SKM-1 (cell line): ENCODE data around the gene NCF4.

Experiments
- DNase-seq: peaks from one replicate; lab custom pipeline; 2025; ENCODE audit not compliant: unreplicated experiment; lab: John Stamatoyannopoulos, UW

The NCF4 gene

DNA sequence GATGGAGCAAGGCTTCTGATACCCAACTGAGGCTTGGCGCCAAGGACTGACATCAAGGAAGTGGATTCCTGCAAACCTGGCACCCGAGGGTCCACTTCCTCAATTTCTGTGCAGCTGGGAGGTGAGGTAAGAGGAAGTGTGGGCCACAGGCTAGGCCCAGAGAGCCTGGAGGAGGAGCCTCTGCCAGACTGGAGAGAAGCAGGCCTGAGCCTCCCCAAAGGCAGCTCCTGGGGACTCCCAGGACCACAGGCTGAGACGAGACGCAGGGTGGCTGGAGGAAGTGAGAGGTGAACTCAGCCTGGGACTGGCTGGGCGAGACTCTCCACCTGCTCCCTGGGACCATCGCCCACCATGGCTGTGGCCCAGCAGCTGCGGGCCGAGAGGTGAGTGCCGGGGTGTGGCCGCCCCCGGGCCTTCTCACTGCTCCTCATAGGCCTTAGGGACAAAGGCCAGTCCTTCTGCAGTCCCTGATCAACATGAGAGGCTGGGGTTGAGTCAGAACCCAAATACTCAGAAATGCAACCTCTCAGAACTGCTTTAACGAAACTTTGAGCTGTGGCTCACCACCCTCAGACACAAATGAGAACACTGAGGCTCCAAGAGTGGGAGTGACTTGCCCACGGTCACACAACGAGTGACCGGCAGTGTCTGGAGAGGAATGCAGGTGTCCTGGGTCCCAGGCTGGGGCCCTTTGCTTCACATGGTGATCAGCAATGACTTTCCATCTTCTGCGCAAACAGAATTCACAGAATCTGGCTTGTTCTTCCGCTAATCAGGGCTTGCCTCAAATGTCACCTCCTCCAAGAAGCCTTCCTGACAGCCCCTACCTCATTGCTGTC lies at the start of gene NCF4:
NCF4 (plus strand) TSS at position 186 of the 839 bp plus-strand sequence; CDS start at position 352, 166 bp downstream.
- peak; percentile 97 for DNase-seq

DNA sequence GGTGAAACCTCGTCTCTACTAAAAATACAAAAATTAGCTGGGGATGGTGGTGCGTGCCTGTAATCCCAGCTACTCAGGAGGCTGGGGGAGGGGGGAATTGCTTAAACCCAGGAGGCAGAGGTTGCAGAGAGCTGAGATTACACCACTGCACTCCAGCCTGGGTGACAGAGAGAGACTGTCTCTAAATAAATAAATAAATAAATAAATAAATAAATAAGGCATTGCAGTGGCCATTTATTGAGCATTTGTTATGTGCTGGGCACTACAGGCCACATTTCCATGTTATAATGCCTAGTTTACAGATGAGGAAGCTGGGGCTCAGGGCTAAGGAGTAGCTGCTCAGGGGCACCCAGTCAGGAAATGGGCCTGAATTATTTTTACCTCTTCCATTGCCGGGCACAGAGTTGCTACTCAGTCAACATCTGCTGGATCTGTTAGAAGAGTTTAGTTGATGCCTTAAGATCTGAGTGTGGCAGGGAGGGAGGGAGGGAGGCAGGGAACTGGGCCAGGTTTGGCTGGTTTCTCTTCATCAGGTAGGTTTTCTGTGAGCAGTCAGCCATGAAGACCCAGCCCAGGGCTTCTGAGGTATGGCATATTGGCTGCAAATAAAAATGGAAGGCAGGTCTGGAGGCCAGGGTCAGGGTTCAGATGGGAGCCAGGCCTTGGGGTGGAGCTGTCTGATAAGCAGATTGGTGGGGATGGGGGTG lies 49.6 kb upstream of the NCF4 start:
- DNase-seq: no peak

DNA sequence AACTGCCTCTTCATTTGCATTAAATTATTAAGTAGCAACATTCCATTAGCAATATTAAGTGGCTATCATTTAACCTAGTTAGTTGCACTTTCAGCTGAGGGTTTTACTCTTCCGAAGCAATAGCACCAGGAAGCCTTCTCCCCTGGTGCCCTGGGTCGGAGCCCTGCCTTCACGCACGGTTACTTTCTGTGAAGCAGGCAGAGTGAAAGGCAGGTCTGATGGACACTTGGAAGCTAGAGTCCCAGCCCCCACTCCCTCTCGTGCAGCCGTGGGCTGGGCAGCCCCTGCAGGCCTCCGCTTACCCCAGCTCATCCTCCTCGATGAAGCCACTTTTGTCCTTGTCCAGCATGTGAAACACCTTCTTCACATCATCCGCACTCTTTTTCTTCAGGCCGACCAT lies 46.0 kb upstream of the NCF4 start:
- DNase-seq: no peak

DNA sequence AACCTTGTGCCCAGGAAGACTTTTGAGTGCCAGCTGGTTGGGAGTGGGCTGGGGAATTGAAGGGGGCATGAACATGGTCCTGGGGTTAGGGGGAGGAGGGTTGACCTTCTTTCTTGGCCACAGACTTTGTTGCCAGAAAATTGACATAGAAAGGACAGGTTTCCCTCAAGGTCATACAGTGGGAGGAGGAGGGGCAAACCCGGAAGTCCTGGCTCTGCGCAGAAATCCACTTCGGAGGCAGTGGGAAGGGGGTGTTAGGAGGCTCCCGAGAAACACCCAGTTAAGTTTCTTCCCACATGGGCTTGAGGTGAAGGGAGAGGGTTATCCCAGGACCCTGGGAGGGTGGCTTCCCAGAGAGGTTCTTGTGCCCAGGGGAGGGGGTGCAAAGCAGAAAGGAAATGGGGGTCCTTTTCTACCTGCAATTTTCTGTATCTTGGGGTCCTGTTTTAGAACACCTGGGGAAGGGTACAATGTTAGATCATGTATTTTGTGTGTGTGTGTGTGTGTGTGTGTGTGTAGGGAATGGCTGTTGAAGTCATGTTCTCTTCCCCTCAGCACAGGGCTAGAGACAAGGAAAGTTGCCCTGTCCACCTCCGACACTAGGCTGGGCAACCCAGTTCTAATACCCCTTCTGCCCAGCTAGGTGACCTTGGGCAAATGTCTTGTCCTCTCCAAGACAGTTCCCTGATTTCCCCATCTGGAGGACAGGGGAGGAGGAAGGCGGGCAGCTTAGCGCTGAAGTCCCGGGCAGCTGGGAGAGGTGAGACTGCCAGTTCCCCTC lies 45.1 kb upstream of the NCF4 start:
- no peak for DNase-seq

DNA sequence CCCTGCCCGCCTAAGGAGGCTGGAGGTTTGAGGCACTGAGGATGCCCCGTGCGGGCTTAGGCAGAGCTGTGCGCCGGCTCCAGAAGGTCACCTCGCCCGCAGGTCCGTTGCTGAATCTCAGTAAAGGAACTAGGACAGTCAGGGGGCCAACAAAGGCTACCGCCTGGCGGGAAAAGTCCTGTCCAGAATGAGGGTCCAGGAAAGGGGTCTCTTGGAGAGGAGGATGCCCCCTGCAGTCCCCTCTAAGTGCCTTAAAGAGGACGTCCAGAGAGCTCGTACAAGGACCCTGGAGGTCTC lies 44.5 kb upstream of the NCF4 start:
- DNase-seq: no peak

DNA sequence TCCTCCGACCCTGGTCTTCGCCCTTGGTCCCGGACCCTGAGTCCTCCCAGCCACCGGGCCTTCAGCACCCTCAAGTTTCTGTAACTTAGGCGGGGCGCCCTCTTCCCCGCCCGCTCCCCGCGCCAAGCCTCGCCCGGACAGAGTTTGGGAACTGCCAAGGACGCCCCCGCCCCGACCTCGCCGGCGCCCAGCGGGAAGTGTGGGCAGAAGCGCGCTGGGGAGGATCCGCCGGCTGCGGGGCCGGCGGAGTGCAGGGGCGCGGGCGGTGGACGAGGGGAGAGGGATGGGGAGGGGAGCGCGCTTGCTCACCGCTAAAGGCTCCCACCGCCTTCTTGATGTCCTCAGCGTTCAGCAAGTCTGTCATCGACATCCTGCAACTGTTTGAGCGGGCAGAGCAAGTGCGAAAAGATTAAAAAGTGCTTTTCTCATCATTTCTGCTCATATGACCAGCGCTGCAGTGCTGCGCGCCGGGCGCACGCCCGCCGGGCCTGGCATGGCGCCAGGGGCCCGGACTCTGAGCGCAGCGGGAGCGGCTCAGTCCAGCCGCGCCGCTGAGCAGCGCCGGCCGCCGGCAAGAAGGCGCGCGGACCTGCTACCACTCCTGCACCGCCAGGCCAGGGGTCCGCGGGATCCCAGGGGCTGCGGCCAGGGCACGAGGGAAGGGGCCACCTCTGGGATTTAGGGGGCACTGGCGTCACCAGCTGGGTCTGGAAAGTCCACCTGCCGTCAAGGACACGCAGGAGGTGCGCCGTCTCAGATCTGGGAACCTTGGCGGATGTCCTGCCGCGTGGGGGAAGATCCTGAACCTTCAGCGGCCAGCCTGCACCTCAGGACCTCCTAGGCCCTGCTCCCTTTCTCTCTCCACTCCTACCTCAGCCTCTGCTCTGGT lies 43.9 kb upstream of the NCF4 start, which contains the start of gene PVALB:
PVALB (minus strand) TSS at position 400 of the 889 bp plus-strand sequence; CDS start at position 370, 30 bp downstream.
- no peak for DNase-seq

DNA sequence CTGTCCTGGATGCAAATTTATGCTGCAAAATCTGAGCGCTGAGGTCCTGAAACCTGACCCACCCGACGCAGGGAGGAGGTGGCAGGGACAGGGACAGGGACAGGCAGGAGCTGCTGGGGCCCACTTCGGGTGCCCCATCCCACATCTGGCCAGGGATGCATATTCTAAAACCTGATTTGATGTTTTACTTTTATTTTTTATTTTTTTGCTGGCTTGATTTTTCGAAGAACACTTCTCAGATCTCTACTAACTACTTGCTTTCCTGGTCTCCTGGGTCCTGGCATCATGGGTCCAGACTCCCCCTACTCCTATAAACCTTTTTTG lies 43.3 kb upstream of the NCF4 start:
- DNase-seq: no peak

DNA sequence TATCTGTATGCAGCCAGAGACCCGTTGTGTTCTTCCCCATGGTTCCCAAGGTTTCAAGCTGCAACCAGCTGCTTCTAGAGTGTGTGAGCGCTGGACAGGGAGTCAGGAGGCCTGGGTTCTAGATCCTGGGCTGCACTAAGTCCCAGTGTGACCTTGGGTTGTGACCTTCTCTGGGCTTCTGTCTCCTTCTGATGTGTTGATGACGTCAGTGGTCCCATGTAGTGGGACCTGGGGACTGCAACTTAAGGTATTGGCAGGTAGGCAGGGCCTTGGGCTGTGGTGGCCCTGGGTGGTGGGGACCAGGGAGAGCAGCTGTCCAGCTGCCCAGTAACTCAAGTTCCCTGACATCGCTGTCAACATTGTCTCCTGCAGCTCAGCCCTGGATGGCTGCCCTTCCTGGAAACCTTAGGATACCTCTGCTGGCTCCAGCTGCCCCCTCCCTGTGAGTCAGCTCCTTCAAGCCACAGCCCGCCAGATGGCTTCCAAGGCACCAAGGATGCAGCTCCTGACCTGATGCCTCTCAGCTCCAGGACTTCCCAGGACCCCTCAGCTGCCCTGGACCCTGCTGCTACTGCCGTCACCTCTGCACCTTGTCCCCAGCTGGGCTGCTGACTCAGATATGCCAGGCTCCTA lies 42.7 kb upstream of the NCF4 start:
- no peak for DNase-seq

DNA sequence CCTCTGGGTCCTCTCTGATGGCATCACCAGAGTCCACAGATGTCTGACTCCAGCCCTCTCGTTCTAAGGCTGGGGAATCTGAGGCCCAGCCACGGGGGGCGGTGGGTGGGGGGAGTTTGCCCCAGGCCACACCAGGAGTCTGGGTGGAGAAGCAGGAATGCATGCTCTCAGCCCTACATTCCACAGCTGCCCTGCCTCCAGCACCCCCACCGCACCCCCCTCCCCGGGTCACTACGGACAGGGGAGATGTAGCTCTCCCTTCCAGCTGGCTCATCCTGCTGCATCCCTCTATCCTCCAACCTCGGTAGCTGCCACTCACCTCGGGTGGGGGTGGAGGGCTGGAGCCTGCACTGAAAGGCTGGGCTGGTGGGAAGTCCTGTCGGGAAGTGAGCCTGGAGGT lies 41.7 kb upstream of the NCF4 start:
- DNase-seq: no peak

DNA sequence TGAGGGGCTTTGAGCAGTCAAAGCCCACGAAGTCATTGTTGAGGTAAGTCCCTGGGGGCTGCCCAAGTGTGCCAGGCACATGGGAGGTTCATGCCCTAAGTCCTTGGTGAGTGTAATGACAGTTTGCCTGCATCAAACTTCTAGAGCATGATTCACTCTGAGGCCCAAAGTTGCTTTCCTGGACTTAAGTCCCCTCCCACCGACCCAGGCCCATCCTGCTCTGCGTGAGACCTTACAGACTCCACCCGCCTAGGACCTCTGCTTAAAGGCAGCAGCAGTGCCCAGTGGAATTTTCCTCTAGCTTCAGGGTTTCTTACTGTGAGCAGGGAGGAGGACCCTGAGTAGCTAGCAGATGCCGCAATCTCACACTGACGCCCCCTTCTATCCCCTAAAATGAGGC lies 38.2 kb upstream of the NCF4 start:
- no peak for DNase-seq

DNA sequence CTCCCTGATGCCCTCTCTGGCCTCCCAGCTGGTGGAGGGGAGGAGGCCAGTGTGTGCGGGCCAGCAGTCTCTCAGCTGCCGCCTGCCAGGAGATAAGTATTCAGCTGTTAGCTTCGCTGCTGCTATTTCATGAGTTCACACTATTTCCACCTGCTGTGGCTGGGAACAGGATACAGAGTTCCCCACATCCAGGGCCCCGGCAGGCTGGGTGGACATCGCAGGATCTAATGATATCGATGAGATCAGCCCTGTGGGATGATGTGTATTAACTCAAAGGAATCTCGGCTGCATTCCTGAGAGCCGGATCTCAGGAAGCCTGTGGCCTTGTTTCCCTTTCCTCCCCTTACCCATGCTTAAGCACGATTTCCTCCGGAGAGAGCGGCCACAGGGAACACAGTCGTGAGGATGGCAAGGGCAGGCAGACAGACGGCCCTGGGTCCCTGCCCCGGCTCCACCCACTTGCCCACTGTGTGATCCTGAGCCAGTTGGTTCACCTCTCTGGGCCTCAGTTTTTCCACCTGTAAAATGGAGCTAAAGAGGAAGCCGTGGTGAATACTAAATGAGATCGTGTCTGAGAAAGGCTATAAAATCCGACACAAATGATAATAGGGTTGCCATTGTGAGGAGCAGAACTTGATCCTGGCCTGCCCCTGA lies 37.5 kb upstream of the NCF4 start:
- no peak for DNase-seq

DNA sequence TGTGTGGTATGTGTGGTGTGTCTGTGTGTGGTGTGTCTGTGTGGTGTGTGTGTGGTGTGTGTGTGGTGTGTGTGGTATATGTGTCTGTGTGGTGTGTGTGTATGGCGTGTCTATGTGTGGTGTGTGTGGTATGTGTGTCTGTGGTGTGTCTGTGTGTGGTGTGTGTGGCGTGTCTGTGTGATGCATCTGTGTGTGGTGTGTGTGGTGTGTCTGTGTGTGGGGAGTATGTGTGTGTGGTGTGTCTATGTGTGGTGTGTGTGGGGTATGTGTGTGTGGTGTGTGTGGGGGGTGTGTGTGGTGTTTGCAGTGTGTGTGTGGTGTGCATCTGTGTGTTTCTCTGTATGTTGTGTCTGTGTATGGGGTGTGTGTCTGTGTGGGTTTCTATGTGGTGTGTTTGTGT lies 36.2 kb upstream of the NCF4 start:
- DNase-seq: no peak

DNA sequence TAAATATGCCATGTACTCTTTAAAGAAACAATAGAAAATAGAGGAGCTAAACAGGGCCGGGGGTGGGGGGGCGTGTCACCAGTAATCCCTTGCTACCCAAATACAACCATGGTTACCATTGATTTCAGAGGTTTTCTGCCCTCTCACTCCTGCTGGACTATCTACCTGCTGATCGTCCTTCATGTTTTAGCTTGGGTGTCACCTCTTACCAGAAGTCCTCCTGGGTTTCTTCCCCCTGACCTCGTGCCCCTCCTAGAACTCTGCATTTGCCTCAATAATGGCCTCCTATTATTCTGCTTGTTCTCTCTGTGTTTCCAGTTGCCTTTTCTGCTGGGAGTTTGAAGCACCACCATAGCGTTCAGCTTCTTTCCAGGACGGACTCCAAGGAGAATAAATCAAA lies 34.5 kb upstream of the NCF4 start:
- DNase-seq: no peak

DNA sequence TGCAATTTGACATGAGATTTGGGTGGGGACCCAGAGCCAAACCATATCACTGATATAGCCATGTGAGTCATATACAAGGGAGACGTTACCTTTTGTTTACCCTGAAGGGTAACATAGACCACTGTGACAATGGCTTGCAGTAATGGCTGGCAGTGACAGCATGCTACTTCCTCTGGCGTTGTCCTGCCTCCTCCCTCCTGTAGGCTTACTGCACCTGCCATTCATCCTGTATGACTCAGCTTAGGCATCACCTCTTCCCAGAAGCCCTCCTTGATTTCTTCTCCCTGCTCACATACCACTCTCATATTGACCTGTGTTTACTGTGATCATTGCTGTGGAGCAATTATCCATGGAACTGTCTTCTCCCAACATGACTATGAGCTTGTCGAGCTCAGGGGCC lies 32.0 kb upstream of the NCF4 start:
- no peak for DNase-seq

DNA sequence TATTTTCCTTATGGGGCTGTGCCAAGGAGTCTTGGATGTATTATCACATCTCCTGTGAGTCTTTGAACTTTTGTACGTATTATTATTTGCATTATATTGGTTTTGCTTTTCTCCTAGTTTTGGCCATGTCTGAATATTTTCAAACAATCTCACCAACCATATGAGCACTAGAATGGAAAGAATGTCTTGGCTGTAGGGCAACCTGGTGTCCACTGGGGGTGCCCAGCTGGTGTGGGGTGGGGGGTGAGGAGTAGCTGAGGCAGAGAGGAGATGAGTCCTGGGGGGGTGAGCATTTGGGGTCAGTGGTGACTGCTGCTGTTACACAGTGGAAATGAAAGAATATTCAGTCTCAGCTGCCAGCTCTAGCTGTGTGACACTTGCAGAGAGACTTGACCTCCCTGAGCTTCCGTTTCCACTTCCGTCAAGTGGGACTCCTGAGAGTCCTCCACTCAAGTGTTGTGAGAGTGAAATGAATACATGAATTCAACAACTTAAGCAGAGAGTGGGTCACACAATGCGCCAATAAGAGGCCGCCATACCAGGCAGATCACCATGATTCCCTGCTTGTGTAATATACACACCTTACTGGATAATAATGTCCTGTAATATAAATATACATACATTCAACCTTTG lies 31.3 kb upstream of the NCF4 start:
- DNase-seq: no peak

DNA sequence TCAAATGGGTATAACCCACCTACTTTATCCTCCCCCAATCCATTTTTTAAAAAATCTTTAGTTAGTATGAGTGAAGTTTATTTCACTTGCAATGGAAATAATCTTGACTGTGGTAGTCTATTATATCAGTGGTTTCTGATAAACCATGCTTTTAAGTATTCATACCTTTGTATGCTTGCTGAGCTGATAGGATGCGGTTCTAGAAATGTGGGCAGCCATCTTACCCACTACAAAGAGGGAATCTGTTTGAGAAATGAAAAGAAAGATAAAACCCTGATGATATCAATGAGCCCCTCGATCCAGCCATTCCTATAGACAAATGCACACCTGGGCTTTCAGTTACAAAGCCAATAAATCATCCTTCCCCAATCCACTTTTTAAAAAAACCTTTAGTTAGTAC lies 30.2 kb upstream of the NCF4 start:
- DNase-seq: no peak

DNA sequence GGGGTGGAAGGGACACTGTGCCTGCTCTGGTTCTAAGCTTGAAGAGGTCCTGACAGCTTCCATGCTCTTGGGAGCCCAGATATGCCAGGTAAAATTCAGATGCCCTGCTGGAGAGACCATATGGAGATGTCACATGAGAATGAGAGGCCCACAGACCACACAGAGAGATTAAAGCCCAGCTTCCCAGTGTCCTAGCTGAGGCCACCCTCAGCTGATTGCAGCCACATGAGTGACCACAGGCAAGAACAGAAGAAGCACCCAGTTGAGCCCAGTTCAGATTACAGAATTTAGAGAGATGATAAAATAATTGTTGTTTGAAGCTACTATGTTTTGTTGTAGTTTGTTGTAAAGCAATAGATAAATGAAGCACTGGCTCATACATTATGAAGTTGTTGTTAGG lies 29.6 kb upstream of the NCF4 start:
- no peak for DNase-seq

DNA sequence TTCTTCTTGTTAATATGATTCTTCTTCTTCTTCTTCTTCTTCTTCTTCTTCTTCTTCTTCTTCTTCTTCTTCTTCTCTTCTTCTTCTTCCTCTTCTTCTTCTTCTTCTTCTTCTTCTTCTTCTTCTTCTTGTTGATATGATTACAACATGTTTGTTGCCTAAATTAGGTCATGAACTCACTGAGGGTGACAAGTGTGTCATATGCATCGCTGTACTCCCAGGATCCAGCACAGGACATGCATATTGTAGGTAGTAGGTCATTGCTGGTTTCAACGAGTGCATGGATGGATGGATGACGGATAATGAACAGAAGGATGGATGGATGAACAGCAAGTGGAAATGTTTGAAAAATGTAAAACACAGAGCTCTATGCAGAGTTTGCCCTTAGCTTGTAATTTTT lies 29.1 kb upstream of the NCF4 start:
- DNase-seq: no peak

DNA sequence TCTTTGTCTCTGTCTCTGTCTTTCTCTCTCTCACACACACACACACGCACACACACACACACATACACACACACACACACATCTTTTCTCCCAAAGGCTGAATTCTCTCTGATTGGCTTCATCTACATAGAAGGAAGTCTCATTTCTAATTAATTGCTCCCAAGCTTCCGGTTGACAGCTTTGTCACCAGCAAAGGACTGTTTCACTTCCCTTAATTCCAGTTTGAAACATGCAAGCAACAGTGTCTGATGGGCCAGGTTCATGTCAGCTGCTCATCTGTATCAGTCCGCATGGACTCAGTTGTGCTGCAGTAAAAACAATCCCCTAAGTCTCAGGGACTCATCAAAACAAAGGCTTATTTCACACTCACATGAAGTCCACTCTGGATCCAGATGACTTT lies 27.7 kb upstream of the NCF4 start:
- DNase-seq: no peak

DNA sequence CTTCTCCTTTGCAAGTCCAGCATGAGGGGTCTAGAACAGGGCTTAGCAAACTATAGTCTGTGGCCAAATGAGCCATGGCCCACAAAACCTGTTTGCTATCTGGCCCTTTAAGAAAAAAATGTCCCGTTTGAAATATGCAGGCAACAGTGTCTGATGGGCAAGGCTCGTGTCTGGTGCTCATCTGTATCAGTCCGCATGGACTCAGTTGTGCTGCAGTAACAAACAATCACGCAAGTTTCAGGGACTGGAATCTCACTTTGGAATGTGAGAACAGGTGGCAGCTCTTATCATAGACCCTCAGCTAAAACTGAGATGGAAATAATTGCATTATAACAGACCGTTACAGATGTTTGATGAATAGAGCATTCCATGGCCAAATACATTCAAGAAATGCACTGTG lies 24.9 kb upstream of the NCF4 start:
- no peak for DNase-seq
